HG03442 (cell line): ENCODE results near the gene RBP5.

ENCODE experiments used
- ATAC-seq: cut with Tn5 transposase; IDR thresholded peaks from one replicate; pipeline ENCODE4 v1.9.1; 2021; ENCODE audit warnings: mild to moderate bottlenecking, moderate library complexity; ENCODE audit not compliant: unreplicated experiment

The RBP5 gene

DNA sequence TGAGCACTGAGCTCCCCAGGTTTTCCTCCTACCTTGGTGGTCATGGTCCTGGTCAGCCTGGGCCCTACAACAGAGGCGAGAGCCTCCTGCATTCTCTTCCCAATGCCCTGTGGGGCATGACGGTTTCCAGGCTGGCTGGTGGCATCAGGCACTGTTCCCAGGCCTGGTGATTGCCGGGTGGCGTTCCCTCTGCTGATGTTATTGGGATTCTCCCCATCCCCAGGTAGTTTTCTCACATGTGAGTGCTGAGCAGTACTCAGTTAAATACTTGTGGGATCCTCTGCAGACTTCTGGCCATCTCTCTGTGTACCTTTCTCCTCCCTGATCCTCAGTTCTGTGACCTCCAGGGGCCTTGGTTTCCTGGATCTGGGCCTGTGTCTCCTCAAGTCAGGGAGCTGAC is 52.2 kb downstream of the RBP5 start:
- no peak for ATAC-seq

DNA sequence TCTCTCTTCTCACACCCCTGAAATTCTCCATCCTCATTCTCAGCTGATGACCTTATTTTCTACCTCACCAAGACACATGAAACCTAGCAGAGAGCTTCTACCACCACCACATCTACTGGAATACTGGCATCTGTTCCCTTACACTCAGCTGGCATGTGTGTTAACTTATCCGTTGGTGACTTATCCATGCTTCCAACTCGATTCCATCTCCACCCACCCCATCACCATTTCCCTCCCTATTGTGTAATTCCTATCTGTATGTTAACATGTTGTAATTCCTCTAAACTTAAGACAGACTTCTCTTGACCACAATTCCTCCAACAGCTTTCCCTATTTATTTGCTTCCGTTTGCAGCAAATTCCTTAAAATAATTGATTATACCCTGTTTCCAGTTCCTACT is 52.8 kb downstream of the RBP5 start:
- no peak for ATAC-seq

DNA sequence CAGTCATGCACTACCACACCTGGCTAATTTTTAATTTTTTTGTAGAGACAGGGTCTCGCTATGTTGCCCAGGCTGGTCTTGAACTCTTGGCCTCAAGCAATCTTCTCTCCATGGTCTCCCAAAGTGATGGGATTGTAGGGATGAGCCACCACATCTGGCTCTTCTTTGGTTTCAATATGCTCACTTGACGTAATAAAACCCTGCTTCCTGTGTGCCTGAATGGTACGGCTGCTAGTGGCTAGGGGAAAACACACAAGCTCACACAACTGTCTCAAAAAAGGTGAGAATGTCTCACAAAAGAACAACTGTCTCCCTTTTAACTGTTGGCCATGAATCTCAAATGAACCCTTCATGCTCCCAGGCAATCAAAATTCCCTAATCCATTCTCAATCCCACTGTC is 53.2 kb downstream of the RBP5 start:
- no peak for ATAC-seq

DNA sequence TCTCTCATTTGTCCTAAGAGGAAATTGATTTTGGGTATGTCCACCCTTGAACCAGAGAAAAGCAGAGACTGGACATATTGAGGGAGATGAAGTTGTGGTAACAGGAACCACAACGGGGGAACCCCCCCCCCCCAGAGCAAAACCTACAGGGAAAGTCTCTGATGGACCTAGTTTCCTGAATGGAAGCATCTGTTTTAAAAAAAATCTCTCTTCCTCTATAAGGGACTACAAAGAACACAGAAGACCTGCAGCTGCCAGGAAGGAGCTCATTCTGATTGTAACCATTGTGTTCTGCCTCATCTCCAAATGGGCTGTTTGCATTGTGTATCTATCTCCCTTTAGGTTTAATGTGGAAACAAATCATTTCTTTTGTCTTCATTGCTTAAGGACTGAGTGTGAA is 54.7 kb downstream of the RBP5 start:
- no peak for ATAC-seq
